T follicular helper cell (primary cell): ENCODE results near the gene ATG101.

Experiments used
- DNase-seq: peaks from one replicate; pipeline ENCODE4 v3.0.0-alpha.2; 2020; ENCODE audit warnings: low read depth
- total RNA-seq, 2 experiments: gene quantifications; one replicate each; lab custom pipeline; 2026; lab: John Stamatoyannopoulos, UW

Gene ATG101
- 36.7 to 70.1 reads per million in 2 experiments for total RNA-seq

- peak; percentile 76 for DNase-seq
Measured at GRCh38 chr12:52069327-52070184, at the start of gene ATG101. ATG101 (plus strand) TSS chr12:52069978; CDS start chr12:52073651, 3,673 bp downstream.

GRCh38 chr12:52020539-52021336 lies 49.0 kb upstream of the ATG101 start:
- DNase-seq: peak; percentile 43

GRCh38 chr12:52022841-52023181 lies 47.0 kb upstream of the ATG101 start:
- DNase-seq: no peak

GRCh38 chr12:52023182-52023975 lies 46.4 kb upstream of the ATG101 start:
- peak; percentile 83 for DNase-seq

- no peak for DNase-seq
Measured at GRCh38 chr12:52023976-52024688, 45.6 kb upstream of the ATG101 start.

- DNase-seq: no peak
Measured at GRCh38 chr12:52024845-52025230, 44.9 kb upstream of the ATG101 start.

GRCh38 chr12:52026263-52026662 lies 43.5 kb upstream of the ATG101 start:
- no peak for DNase-seq

- no peak for DNase-seq
Measured at GRCh38 chr12:52027085-52027843, 42.5 kb upstream of the ATG101 start.

GRCh38 chr12:52029685-52030084 lies 40.1 kb upstream of the ATG101 start:
- no peak for DNase-seq

- DNase-seq: no peak
Measured at GRCh38 chr12:52032446-52032803, 37.4 kb upstream of the ATG101 start.

GRCh38 chr12:52032804-52033445 lies 36.9 kb upstream of the ATG101 start:
- peak; percentile 87 for DNase-seq

GRCh38 chr12:52033446-52034140 lies 36.2 kb upstream of the ATG101 start:
- DNase-seq: no peak

- no peak for DNase-seq
Measured at GRCh38 chr12:52035190-52035589, 34.6 kb upstream of the ATG101 start.

- no peak for DNase-seq
Measured at GRCh38 chr12:52035926-52036325, 33.9 kb upstream of the ATG101 start.

- peak; percentile 85 for DNase-seq
Measured at GRCh38 chr12:52036587-52037171, 33.1 kb upstream of the ATG101 start.

- no peak for DNase-seq
Measured at GRCh38 chr12:52037248-52037861, 32.4 kb upstream of the ATG101 start.

- no peak for DNase-seq
Measured at GRCh38 chr12:52038447-52038846, 31.3 kb upstream of the ATG101 start.

GRCh38 chr12:52041035-52041434 lies 28.7 kb upstream of the ATG101 start:
- DNase-seq: no peak

- no peak for DNase-seq
Measured at GRCh38 chr12:52041695-52042123, 28.1 kb upstream of the ATG101 start.
